ENCODE data around the gene ROR1.

ROR1 gene

GRCh38 chr1:63859480-63860275 lies 85.9 kb downstream of the ROR1 start:
- DNase-seq, result no peak

- DNase-seq, result no peak
Observed at GRCh38 chr1:63861052-63861691, 87.4 kb downstream of the ROR1 start.

DNA sequence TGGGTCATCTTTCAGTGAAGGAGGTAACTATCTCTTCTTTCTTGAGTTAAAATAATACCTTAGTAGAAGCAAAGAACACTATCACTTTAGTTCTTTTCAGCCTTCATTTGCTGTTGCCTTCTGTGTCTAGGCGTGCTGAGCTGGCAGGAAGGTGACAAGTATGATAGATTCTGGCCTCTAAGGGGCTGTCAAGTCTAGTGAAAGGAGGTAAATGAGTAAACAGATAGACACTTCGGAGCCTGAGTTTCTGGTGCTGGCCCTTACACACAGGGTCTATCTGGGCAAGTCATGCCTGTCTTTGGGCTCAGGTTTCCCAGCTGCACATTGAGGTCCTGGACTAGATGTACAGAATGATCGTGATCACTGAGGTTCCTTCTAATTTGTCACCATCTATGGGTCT lies 89.3 kb downstream of the ROR1 start:
- DNase-seq, result no peak

- DNase-seq, result peak; percentile 8
Observed at GRCh38 chr1:63864224-63864641, 90.4 kb downstream of the ROR1 start.

- DNase-seq, result no peak
Observed at GRCh38 chr1:63865561-63865960, 91.7 kb downstream of the ROR1 start.

DNA sequence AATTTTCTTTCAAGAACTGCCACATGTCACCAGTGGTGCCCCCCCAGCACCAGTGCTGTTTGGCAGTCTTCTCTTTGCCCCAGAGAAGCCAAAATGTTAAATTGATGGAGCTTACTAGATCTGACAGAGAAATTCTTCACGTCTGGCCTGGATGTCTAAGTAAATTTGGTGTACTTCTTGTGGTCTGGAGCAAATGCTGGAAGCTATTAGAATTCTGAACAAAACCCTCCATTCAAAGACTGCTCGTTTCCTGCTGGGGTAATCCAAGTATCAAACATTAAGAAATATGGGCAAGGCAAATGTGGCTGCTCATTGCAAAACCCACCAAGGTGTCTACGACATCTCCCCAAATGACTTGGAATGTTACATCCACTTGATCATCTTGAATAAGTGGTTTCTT lies 92.3 kb downstream of the ROR1 start:
- DNase-seq, result no peak

GRCh38 chr1:63867429-63868176 lies 93.8 kb downstream of the ROR1 start:
- DNase-seq, result no peak

GRCh38 chr1:63868268-63868781 lies 94.5 kb downstream of the ROR1 start:
- DNase-seq, result peak; percentile 37

- DNase-seq, result no peak
Observed at GRCh38 chr1:63870152-63870551, 96.3 kb downstream of the ROR1 start.

DNA sequence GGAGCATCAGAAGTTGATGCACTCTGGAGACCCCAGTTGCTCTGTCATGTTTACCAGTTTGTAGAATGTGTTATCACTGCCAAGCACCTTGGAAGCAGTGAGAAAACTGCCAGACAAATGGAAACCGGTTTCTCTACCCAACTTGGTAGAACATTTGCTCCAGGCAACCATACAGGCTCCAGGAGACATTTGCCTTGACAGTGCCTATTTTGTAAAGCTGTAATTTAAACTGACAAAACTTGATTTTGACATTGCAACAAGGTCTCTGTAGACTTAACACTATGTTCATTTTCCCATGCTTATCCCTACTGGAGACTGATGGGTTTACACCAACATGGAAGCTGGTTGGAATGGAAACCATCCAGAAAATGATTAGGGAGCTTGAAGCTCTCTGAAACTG lies 97.6 kb downstream of the ROR1 start:
- no peak for DNase-seq

DNA sequence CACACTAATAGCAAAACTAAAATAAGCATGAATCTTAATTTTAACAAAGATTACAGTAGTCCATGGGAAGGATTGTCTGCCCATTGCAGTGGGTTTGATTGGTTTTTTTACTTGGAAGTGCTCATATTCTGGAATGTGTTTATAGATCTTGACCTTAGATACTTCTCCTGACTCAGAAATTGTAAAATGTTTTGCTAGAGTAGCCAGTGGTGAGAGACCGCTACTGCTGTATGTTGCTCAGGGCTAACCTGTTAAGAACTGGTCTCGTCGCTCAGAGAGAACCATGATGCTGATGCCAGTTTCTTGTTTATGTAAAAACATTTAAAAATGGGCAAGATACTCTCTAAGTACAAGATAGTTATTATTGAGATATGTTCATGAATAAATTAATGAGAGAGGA lies 99.9 kb downstream of the ROR1 start:
- DNase-seq, result no peak

DNA sequence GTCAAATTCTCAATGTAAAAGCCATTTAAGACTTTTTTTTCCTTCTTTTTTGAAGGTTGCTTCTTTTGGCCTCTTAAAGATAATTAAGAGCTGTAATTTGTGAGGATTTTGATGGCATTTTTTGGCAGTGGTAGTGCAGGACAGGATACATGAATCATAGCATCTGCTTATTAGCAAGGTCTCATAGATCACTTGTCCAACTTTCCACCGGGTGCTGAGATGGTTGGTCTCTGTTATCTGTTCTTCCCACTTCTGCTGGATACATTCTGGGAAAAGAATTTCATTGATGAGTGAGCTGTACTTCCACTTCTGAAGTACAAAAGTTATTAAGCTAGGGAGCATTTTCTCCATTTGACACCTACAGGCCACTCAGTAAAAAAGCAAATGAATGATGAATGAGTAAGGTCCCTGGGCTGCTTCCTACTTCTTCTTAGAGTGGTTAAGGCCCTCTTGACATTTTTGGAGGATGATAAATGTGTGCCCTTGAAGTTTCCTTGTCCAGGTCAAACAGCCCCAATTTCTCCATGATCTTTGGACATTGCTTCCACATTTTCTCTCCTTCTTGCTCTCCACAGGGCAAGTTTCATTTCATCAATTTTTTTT lies 100.6 kb downstream of the ROR1 start:
- DNase-seq, result no peak

DNA sequence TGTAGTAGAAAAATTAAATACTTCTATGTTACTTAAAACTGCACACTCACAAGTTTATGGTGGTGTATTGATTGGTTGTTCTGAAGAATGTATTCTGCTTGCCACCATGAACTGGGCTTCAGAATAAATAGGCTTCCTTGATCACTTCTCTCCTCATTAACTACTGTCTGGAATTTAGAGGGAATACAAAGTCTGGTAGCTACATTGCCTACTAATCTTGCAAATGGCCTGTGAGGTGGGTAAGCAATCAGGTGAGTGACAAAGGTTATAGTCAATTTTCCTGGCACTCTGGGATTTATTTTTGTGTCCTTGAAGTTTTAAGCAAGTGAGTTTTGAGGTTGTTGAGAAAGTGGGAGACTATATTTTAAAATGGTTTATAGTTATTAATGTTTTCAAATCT lies 101.8 kb downstream of the ROR1 start:
- DNase-seq, result no peak

GRCh38 chr1:63877021-63877767 lies 103.4 kb downstream of the ROR1 start:
- DNase-seq, result no peak

DNA sequence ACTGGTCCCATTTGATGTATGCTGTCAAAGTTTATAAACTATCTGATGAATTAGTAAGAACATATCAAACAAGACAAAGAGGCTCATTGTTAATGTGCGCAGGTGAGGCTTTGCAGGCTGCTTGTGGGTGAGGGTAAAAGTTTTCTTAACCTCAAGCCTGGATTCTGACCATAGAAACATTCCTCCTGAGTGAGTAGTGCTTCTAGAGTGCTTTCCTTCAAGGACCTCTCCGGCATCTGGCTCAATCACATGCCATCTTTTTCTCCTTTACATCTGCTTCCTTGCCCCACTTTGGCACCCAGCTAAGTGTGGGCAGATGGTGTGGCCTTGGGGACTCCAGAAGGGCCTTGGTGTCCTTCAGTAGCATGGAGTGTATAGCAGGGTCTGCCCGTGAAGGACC lies 104.0 kb downstream of the ROR1 start:
- DNase-seq, result no peak

DNA sequence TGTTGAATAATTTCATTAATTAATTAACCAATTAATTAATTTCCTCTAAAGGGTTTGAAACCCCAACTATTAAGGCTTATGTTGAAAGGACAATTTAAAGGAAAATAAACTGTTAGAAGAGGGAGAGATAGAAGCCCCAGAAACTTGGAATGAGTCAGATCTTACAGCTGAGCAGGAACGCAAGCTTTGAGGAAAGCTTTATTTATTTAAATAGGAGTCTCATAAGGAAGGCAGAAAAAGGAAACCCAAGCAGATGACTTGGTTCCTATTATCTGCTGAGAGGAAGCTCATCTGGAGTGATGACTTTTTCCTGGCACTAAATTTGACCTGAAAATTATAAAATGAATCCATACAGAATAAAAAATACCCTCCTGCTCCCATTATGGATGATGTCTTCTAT lies 105.1 kb downstream of the ROR1 start:
- DNase-seq, result no peak

- DNase-seq, result no peak
Observed at GRCh38 chr1:63880958-63881576, 107.2 kb downstream of the ROR1 start.

GRCh38 chr1:63882048-63882704 lies 108.4 kb downstream of the ROR1 start:
- no peak for DNase-seq

GRCh38 chr1:63883494-63884235 lies 109.8 kb downstream of the ROR1 start:
- DNase-seq, result no peak

GRCh38 chr1:63884486-63884885 lies 110.7 kb downstream of the ROR1 start:
- DNase-seq, result no peak

DNA sequence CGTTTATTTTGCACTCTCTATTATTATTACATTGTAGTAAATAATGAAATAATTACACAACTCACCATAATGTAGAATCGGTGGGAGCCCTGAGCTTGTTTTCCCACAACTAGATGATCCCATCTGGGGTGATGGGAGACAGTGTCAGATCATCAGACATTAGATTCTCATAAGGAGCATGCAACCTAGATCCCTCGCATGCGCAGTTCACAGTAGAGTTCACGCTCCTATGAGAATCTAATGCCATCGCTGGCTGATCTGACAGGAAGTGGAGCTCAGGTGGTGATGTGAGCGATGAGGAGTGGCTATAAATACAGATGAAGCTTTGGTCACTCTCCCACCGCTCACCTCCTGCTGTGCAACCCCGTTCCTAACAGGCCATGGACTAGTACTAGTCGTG lies 112.1 kb downstream of the ROR1 start:
- DNase-seq, result no peak

Data from RPMI8226 (cell line).